Breast epithelium (tissue), 3 donors: ENCODE data around the gene PTPRN2.

Source experiments
- POLR2A ChIP-seq: fragments of 450-650 bp; IDR thresholded peaks from one replicate; pipeline ENCODE4 v1.6.1; 2016; ENCODE audit warnings: antibody characterized with exemption, mild to moderate bottlenecking, moderate library complexity
- POLR2AphosphoS5 ChIP-seq, 3 donors: sonication (generic); formaldehyde crosslinking; IDR thresholded peaks; one replicate each; pipeline ENCODE4 v1.6.1; 2017; ENCODE audit warnings: antibody characterized with exemption in 3 of 3
- TF ChIP-seq, protein P1 (sequence below), 3 donors: fragments of 450-650 bp; IDR thresholded peaks; one replicate each; pipeline ENCODE4 v1.5.1; 2016 to 2017; ENCODE audit warnings: antibody characterized with exemption in 3 of 3, mild to moderate bottlenecking in 3 of 3, moderate library complexity in 3 of 3

DNA sequence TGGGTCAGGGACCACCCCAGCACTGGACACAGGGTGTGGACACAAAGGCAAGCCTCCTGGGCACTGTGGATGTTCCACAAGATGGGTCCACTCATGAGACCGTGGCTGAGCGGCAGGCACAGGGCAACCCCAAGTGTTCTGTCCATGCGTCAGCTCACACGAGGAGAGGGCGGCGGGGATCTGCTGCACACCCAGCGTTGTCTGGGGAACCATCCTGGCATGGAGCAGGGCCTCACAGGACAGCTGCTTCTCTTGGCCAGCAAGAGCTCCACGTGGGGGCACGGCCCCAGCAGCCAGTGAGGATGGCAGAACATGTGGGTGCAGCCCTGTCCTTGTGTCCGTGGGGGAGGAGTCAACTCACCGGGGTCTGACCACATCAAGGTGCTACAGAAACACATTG is 195.4 kb downstream of the PTPRN2 start:
- TF ChIP-seq POLR2A (no peak), POLR2AphosphoS5 (IDR thresholded peaks at IDR 0.05) (no peak)
- TF ChIP-seq, protein P1, sequence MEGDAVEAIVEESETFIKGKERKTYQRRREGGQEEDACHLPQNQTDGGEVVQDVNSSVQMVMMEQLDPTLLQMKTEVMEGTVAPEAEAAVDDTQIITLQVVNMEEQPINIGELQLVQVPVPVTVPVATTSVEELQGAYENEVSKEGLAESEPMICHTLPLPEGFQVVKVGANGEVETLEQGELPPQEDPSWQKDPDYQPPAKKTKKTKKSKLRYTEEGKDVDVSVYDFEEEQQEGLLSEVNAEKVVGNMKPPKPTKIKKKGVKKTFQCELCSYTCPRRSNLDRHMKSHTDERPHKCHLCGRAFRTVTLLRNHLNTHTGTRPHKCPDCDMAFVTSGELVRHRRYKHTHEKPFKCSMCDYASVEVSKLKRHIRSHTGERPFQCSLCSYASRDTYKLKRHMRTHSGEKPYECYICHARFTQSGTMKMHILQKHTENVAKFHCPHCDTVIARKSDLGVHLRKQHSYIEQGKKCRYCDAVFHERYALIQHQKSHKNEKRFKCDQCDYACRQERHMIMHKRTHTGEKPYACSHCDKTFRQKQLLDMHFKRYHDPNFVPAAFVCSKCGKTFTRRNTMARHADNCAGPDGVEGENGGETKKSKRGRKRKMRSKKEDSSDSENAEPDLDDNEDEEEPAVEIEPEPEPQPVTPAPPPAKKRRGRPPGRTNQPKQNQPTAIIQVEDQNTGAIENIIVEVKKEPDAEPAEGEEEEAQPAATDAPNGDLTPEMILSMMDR (IDR thresholded peaks at IDR 0.05): no peak
